ENCODE results near the gene DEAF1.

DEAF1 gene

GRCh38 chr11:721741-722345 lies 26.8 kb upstream of the DEAF1 start:
- TF ChIP-seq CTCF (IDR thresholded peaks at IDR 0.05; ENCODE audit: low read depth, low read length) = no peak
- peaks cover 52% of the 10 kb centered on the region for H3K27me3 ChIP-seq
- no peaks in the 10 kb centered on the region for H3K4me1 ChIP-seq
- no peaks in the 10 kb centered on the region for H3K36me3 ChIP-seq
- H3K9me3 ChIP-seq = no peaks in the 10 kb centered on the region
- no peak for DNase-seq
- no peak overlapping the region for H3K4me3 ChIP-seq (ENCODE audit: low read depth, low read length)

- Histone ChIP-seq H3K36me3 (no peaks in the 10 kb centered on the region), H3K9me3 (no peaks in the 10 kb centered on the region), H3K4me1 (no peaks in the 10 kb centered on the region), H3K4me3 (ENCODE audit: low read depth, low read length) (no peak overlapping the region), H3K27me3 (peaks cover 48% of the 10 kb centered on the region)
- no peak for TF ChIP-seq CTCF (IDR thresholded peaks at IDR 0.05; ENCODE audit: low read depth, low read length)
- no peak for DNase-seq
Measured at GRCh38 chr11:721247-721740, 26.3 kb upstream of the DEAF1 start.

GRCh38 chr11:720642-721246 lies 25.7 kb upstream of the DEAF1 start:
- peak; percentile 33 for DNase-seq
- no peaks in the 10 kb centered on the region for H3K36me3 ChIP-seq
- H3K27me3 ChIP-seq = peaks cover 46% of the 10 kb centered on the region
- H3K4me3 ChIP-seq (ENCODE audit: low read depth, low read length) = no peak overlapping the region
- no peaks in the 10 kb centered on the region for H3K9me3 ChIP-seq
- TF ChIP-seq CTCF (IDR thresholded peaks at IDR 0.05; ENCODE audit: low read depth, low read length) = no peak
- no peaks in the 10 kb centered on the region for H3K4me1 ChIP-seq

GRCh38 chr11:720017-720641 lies 25.1 kb upstream of the DEAF1 start:
- Histone ChIP-seq H3K27me3 (peaks cover 40% of the 10 kb centered on the region), H3K4me1 (no peaks in the 10 kb centered on the region), H3K9me3 (no peaks in the 10 kb centered on the region), H3K4me3 (ENCODE audit: low read depth, low read length) (no peak overlapping the region), H3K36me3 (no peaks in the 10 kb centered on the region)
- TF ChIP-seq CTCF (IDR thresholded peaks at IDR 0.05; ENCODE audit: low read depth, low read length) = no peak
- no peak for DNase-seq

- no peak for TF ChIP-seq CTCF (IDR thresholded peaks at IDR 0.05; ENCODE audit: low read depth, low read length)
- DNase-seq = peak; percentile 8
- Histone ChIP-seq H3K4me1 (no peaks in the 10 kb centered on the region), H3K36me3 (no peaks in the 10 kb centered on the region), H3K4me3 (ENCODE audit: low read depth, low read length) (no peak overlapping the region), H3K27me3 (peaks cover 35% of the 10 kb centered on the region), H3K9me3 (no peaks in the 10 kb centered on the region)
Measured at GRCh38 chr11:719214-720016, 24.4 kb upstream of the DEAF1 start.

Data from BE2C (cell line).